Measurements from ENCODE around the gene CUL9. TPM values are rescaled to one million over a fixed set of nuclear protein-coding genes. Genes with fewer than 3 reads are reported as not detected.

Gene CUL9
- total RNA-seq, 1 donor from 2014 or later = 29.0 TPM

- Histone ChIP-seq H3K4me3 (ENCODE audit: low read depth, low read length) (peak overlapping the region; percentile 77), H3K27me3 (ENCODE audit: control insufficient read depth, insufficient read depth, low read length) (no peaks in the 10 kb centered on the region), H3K36me3 (ENCODE audit: control insufficient read depth, insufficient read depth, low read length) (peaks cover 18% of the 10 kb centered on the region)
- TF ChIP-seq CTCF (IDR thresholded peaks at IDR 0.05; ENCODE audit: insufficient read depth, low read length, severe bottlenecking) = no peak
- FAIRE-seq (no peak), DNase-seq (ENCODE audit: low read depth) (peak; percentile 5)
Observed at GRCh38 chr6:43181621-43181941, 415 bp upstream of the CUL9 start.

GRCh38 chr6:43183441-43183840 lies 1.4 kb downstream of the CUL9 start:
- FAIRE-seq (no peak), DNase-seq (ENCODE audit: low read depth) (no peak)
- no peak overlapping the region for H3K4me3 ChIP-seq (ENCODE audit: low read depth, low read length)
- peaks cover 15% of the 10 kb centered on the region for H3K36me3 ChIP-seq (ENCODE audit: control insufficient read depth, insufficient read depth, low read length)
- no peak for TF ChIP-seq CTCF (IDR thresholded peaks at IDR 0.05; ENCODE audit: insufficient read depth, low read length, severe bottlenecking)
- H3K27me3 ChIP-seq (ENCODE audit: control insufficient read depth, insufficient read depth, low read length) = no peaks in the 10 kb centered on the region

GRCh38 chr6:43184268-43184985 lies 2.4 kb downstream of the CUL9 start:
- no peak for TF ChIP-seq CTCF (IDR thresholded peaks at IDR 0.05; ENCODE audit: insufficient read depth, low read length, severe bottlenecking)
- peaks cover 8% of the 10 kb centered on the region for H3K36me3 ChIP-seq (ENCODE audit: control insufficient read depth, insufficient read depth, low read length)
- no peak overlapping the region for H3K4me3 ChIP-seq (ENCODE audit: low read depth, low read length)
- no peak for DNase-seq (ENCODE audit: low read depth)
- H3K27me3 ChIP-seq (ENCODE audit: control insufficient read depth, insufficient read depth, low read length) = no peaks in the 10 kb centered on the region
- no peak for FAIRE-seq

GRCh38 chr6:43185391-43185985 lies 3.5 kb downstream of the CUL9 start:
- no peak overlapping the region for H3K4me3 ChIP-seq (ENCODE audit: low read depth, low read length)
- no peak for FAIRE-seq

GRCh38 chr6:43186019-43186418 lies 4.0 kb downstream of the CUL9 start:
- Histone ChIP-seq H3K27me3 (ENCODE audit: control insufficient read depth, insufficient read depth, low read length) (no peaks in the 10 kb centered on the region), H3K4me3 (ENCODE audit: low read depth, low read length) (no peak overlapping the region), H3K36me3 (ENCODE audit: control insufficient read depth, insufficient read depth, low read length) (peaks cover 8% of the 10 kb centered on the region)
- FAIRE-seq (no peak), DNase-seq (ENCODE audit: low read depth) (no peak)
- no peak for TF ChIP-seq CTCF (IDR thresholded peaks at IDR 0.05; ENCODE audit: insufficient read depth, low read length, severe bottlenecking)

More at GRCh38 chr6:43185391-43185985, 3.5 kb downstream of the CUL9 start:
- peaks cover 8% of the 10 kb centered on the region for H3K36me3 ChIP-seq (ENCODE audit: control insufficient read depth, insufficient read depth, low read length)
- DNase-seq (ENCODE audit: low read depth) = no peak
- H3K27me3 ChIP-seq (ENCODE audit: control insufficient read depth, insufficient read depth, low read length) = no peaks in the 10 kb centered on the region
- no peak for TF ChIP-seq CTCF (IDR thresholded peaks at IDR 0.05; ENCODE audit: insufficient read depth, low read length, severe bottlenecking)
